Measurements from ENCODE around the gene UBXN4. TPM values are rescaled to one million over a fixed set of nuclear protein-coding genes. Genes with fewer than 3 reads are reported as not detected.

The UBXN4 gene
- total RNA-seq, 1 experiment from 2014 or later: 65.4 TPM

GRCh38 chr2:135775420-135775819, 33.8 kb downstream of the UBXN4 start:
- Histone ChIP-seq H4K91ac (ENCODE audit: insufficient read length, low read depth, low read length) (no peak overlapping the region), H3K27ac (ENCODE audit: insufficient read length, low read depth, low read length) (no peak overlapping the region)

More at GRCh38 chr2:135775420-135775819, 33.8 kb downstream of the UBXN4 start:
- Histone ChIP-seq H4K20me1 (ENCODE audit: control insufficient read depth, insufficient read depth, insufficient read length) (no peaks in the 10 kb centered on the region), H2BK20ac (ENCODE audit: low read depth, low read length, poor library complexity, severe bottlenecking) (no peak overlapping the region), H3K23ac (ENCODE audit: insufficient read length, low read depth, low read length) (no peak overlapping the region), H3K27me3 (ENCODE audit: insufficient read depth, low read length) (no peaks in the 10 kb centered on the region), H4K5ac (ENCODE audit: insufficient read length, low read depth, low read length) (no peak overlapping the region), H3K4ac (ENCODE audit: low read depth, low read length) (no peak overlapping the region), H2BK5ac (ENCODE audit: insufficient read length, low read length) (no peak overlapping the region), H3K9me3 (ENCODE audit: control insufficient read depth, low read depth, low read length) (no peaks in the 10 kb centered on the region), H3K4me2 (ENCODE audit: insufficient read depth, insufficient read length, low read length) (no peak overlapping the region), H2AK5ac (ENCODE audit: insufficient read length, low read length) (no peak overlapping the region), H3K79me1 (ENCODE audit: insufficient read depth, low read depth, low read length, poor library complexity, severe bottlenecking) (no peaks in the 10 kb centered on the region), H3K14ac (ENCODE audit: insufficient read depth, low read length) (no peak overlapping the region), H4K8ac (replicated peaks; ENCODE audit: insufficient read length, low read depth, low read length) (no peak overlapping the region), H3K79me2 (ENCODE audit: insufficient read depth, low read length) (no peaks in the 10 kb centered on the region), H3K18ac (ENCODE audit: insufficient read length, low read depth, low read length) (no peak overlapping the region), H2BK12ac (ENCODE audit: insufficient read length, low read depth, low read length) (no peak overlapping the region), H2AFZ (ENCODE audit: low read length) (no peak overlapping the region), H3T11ph (ENCODE audit: low read length) (no peak overlapping the region), H3K9ac (ENCODE audit: extremely low read depth, insufficient read length, low read length) (no peak overlapping the region), H3K4me1 (ENCODE audit: insufficient read depth, low read length) (no peaks in the 10 kb centered on the region), H2BK15ac (ENCODE audit: low read depth, low read length) (no peak overlapping the region), H2BK120ac (ENCODE audit: low read depth, low read length, poor library complexity, severe bottlenecking) (no peak overlapping the region), H3K23me2 (ENCODE audit: insufficient read length, low read depth, low read length, poor library complexity, severe bottlenecking) (no peaks in the 10 kb centered on the region), H3K56ac (ENCODE audit: insufficient read length, low read depth, low read length) (no peak overlapping the region)
- WGBS (ENCODE audit: extremely low coverage, insufficient read length, low lambda C conversion rate): no CpG with 5 or more reads among the region's 2 CpGs
- Mint-ChIP-seq H3K9me3 (no peaks in the 10 kb centered on the region), H3K27ac (0 out of 7 replicates have a peak overlapping the region, but pooled peaks of 1 of the 3 experiments have one; percentile 61), H3K4me1 (no peaks in the 10 kb centered on the region), H3K36me3 (ENCODE audit: insufficient read depth in 1 of 3, low read depth in 3 of 3) (peaks cover 43 to 91% (median 80%) of the 10 kb centered on the region in 3 experiments; a peak in 6 of 7 replicates), H3K27me3 (ENCODE audit: low read depth) (no peaks in the 10 kb centered on the region), H3K4me3 (no peak overlapping the region)
- TF ChIP-seq CTCF (conservative IDR thresholded peaks at IDR 0.05): no peak
- DNase-seq: no peak

Data from H9 (cell line).